CD4-positive, CD25-positive, alpha-beta regulatory T cell (primary cell): ENCODE results near the gene NCKAP5. TPM values are rescaled to one million over a fixed set of nuclear protein-coding genes. Genes with fewer than 3 reads are reported as not detected.

ENCODE experiments used
- ATAC-seq, 2 donors: fragments of 150-1000 bp; cut with Tn5 transposase; one replicate each; pipeline ENCODE4 v1.10.0; 2021; ENCODE audit warnings: low read depth in 2 of 2, moderate number of reproducible peaks in 2 of 2, moderate library complexity in 1 of 2
- DNase-seq, 3 donors: peaks; one replicate each; pipeline versions ENCODE4 v3.0.0 to v3.0.0-alpha.2; 2012 to 2022; ENCODE audit warnings: mixed read lengths in 1 of 3
- H3K27ac ChIP-seq: one replicate; pipeline ENCODE4 v1.7.0; 2013; ENCODE audit warnings: mild to moderate bottlenecking, low read length; ENCODE audit not compliant: insufficient read depth, poor library complexity, severe bottlenecking
- H3K27me3 ChIP-seq: one replicate; pipeline ENCODE4 v1.7.0; 2013; ENCODE audit warnings: low read length; ENCODE audit not compliant: control insufficient read depth, insufficient read depth
- H3K36me3 ChIP-seq: one replicate; pipeline ENCODE4 v1.7.0; 2013; ENCODE audit warnings: mild to moderate bottlenecking, low read length, moderate library complexity; ENCODE audit not compliant: control insufficient read depth, insufficient read depth
- H3K4me1 ChIP-seq: 2 replicates; pipeline ENCODE4 v1.7.0; 2013; ENCODE audit warnings: mild to moderate bottlenecking, low read length; ENCODE audit not compliant: insufficient read depth, control insufficient read depth, poor library complexity, severe bottlenecking
- H3K4me3 ChIP-seq: one replicate; pipeline ENCODE4 v1.7.0; 2013; ENCODE audit warnings: low read depth, mild to moderate bottlenecking, low read length, moderate library complexity
- H3K9me3 ChIP-seq, 2 experiments: 1 replicate in 1 of 2; 2 replicates in 1 of 2; pipeline ENCODE4 v1.7.0; 2013; ENCODE audit warnings: low read length in 2 of 2, mild to moderate bottlenecking in 1 of 2, moderate library complexity in 1 of 2; ENCODE audit not compliant: control insufficient read depth in 2 of 2
- H3K27ac Mint-ChIP-seq, 3 donors: one replicate each; pipeline ENCODE4 v1.8.0; 2020 to 2022; ENCODE audit warnings: mild to moderate bottlenecking in 3 of 3, mixed read lengths in 3 of 3, moderate library complexity in 2 of 3
- H3K27me3 Mint-ChIP-seq: one replicate; pipeline ENCODE4 v1.8.0; 2022; ENCODE audit warnings: mild to moderate bottlenecking, mixed read lengths
- H3K36me3 Mint-ChIP-seq: one replicate; pipeline ENCODE4 v1.8.0; 2020; ENCODE audit warnings: mixed read lengths
- H3K4me1 Mint-ChIP-seq, 4 donors: one replicate each; pipeline ENCODE4 v1.8.0; 2020 to 2022; ENCODE audit warnings: mixed read lengths in 4 of 4, mild to moderate bottlenecking in 1 of 4
- H3K4me3 Mint-ChIP-seq, 4 donors: one replicate each; pipeline ENCODE4 v1.8.0; 2020 to 2022; ENCODE audit warnings: mild to moderate bottlenecking in 4 of 4, mixed read lengths in 4 of 4, moderate library complexity in 3 of 4
- H3K9me3 Mint-ChIP-seq, 7 donors: one replicate each; pipeline ENCODE4 v1.8.0; 2020 to 2022; ENCODE audit warnings: mixed read lengths in 7 of 7, mild to moderate bottlenecking in 3 of 7, moderate library complexity in 2 of 7
- polyA plus RNA-seq, 4 donors: library from polyadenylated mRNA; unstranded; fragments of 300-500 nt; fragmentation: Illumina TruSeq; gene quantifications; one replicate each; pipeline ENCODE4 v1.2.3, GENCODE V29; 2021
- total RNA-seq: library from RNA; stranded (reverse); gene quantifications from one replicate; pipeline ENCODE4 v1.2.3, GENCODE V29; 2022

NCKAP5 gene
- total and polyA plus RNA-seq, 5 donors from 2014 or later = not detected

- Histone ChIP-seq H3K9me3 (peaks cover 0 to 6% of the 10 kb centered on the region in 2 experiments), H3K4me1 (no peaks in the 10 kb centered on the region), H3K27ac (no peak overlapping the region), H3K4me3 (no peak overlapping the region), H3K27me3 (no peaks in the 10 kb centered on the region), H3K36me3 (no peaks in the 10 kb centered on the region)
- ATAC-seq (no peak), DNase-seq (no peak)
- no peaks in the 10 kb centered on the region for H3K36me3 Mint-ChIP-seq
- no peak overlapping the region for H3K4me3 Mint-ChIP-seq
- peaks cover 0 to 21% (median 6%) of the 10 kb centered on the region in 7 donors for H3K9me3 Mint-ChIP-seq
- H3K27ac Mint-ChIP-seq = no peak overlapping the region
- no peaks in the 10 kb centered on the region for H3K27me3 Mint-ChIP-seq
- H3K4me1 Mint-ChIP-seq = no peaks in the 10 kb centered on the region
Measured at GRCh38 chr2:133192028-133192427, 376.2 kb downstream of the NCKAP5 start.

GRCh38 chr2:133177196-133177595, 391.1 kb downstream of the NCKAP5 start:
- H3K36me3 ChIP-seq = no peaks in the 10 kb centered on the region
- H3K27me3 ChIP-seq = no peaks in the 10 kb centered on the region
- no peaks in the 10 kb centered on the region for H3K4me1 ChIP-seq
- Mint-ChIP-seq H3K4me3 (no peak overlapping the region), H3K27me3 (no peaks in the 10 kb centered on the region), H3K36me3 (no peaks in the 10 kb centered on the region), H3K27ac (no peak overlapping the region), H3K4me1 (no peaks in the 10 kb centered on the region), H3K9me3 (peaks cover 0 to 11% (median 1%) of the 10 kb centered on the region in 7 donors)
- H3K4me3 ChIP-seq = no peak overlapping the region
- no peak for DNase-seq
- H3K9me3 ChIP-seq = no peaks in the 10 kb centered on the region
- ATAC-seq = no peak
- H3K27ac ChIP-seq = no peak overlapping the region

GRCh38 chr2:133175926-133176325, 392.3 kb downstream of the NCKAP5 start:
- no peak overlapping the region for H3K27ac ChIP-seq
- no peaks in the 10 kb centered on the region for H3K4me1 ChIP-seq
- no peak overlapping the region for H3K27ac Mint-ChIP-seq
- no peaks in the 10 kb centered on the region for H3K27me3 Mint-ChIP-seq
- H3K4me1 Mint-ChIP-seq = no peaks in the 10 kb centered on the region
- H3K36me3 Mint-ChIP-seq = no peaks in the 10 kb centered on the region
- peaks cover 0 to 6% (median 0%) of the 10 kb centered on the region in 7 donors for H3K9me3 Mint-ChIP-seq
- no peaks in the 10 kb centered on the region for H3K27me3 ChIP-seq
- no peaks in the 10 kb centered on the region for H3K9me3 ChIP-seq
- no peak for DNase-seq
- no peaks in the 10 kb centered on the region for H3K36me3 ChIP-seq
- no peak for ATAC-seq
- no peak overlapping the region for H3K4me3 ChIP-seq
- no peak overlapping the region for H3K4me3 Mint-ChIP-seq

GRCh38 chr2:133173224-133173623, 395.0 kb downstream of the NCKAP5 start:
- ATAC-seq = no peak
- H3K4me3 ChIP-seq = no peak overlapping the region
- no peaks in the 10 kb centered on the region for H3K4me1 Mint-ChIP-seq
- H3K27ac ChIP-seq = no peak overlapping the region
- H3K27me3 Mint-ChIP-seq = no peaks in the 10 kb centered on the region
- H3K9me3 ChIP-seq = no peaks in the 10 kb centered on the region
- no peak overlapping the region for H3K27ac Mint-ChIP-seq
- peaks cover 0 to 2% (median 0%) of the 10 kb centered on the region in 7 donors for H3K9me3 Mint-ChIP-seq
- DNase-seq = no peak
- H3K4me3 Mint-ChIP-seq = no peak overlapping the region
- H3K27me3 ChIP-seq = no peaks in the 10 kb centered on the region
- no peaks in the 10 kb centered on the region for H3K4me1 ChIP-seq
- no peaks in the 10 kb centered on the region for H3K36me3 ChIP-seq
- no peaks in the 10 kb centered on the region for H3K36me3 Mint-ChIP-seq

- H3K36me3 ChIP-seq = no peaks in the 10 kb centered on the region
Measured at GRCh38 chr2:133171393-133172004, 396.8 kb downstream of the NCKAP5 start.

GRCh38 chr2:133169274-133169912, 398.9 kb downstream of the NCKAP5 start:
- no peaks in the 10 kb centered on the region for H3K9me3 ChIP-seq
- no peaks in the 10 kb centered on the region for H3K27me3 ChIP-seq
- H3K36me3 ChIP-seq = no peaks in the 10 kb centered on the region
- no peaks in the 10 kb centered on the region for H3K4me1 Mint-ChIP-seq
- ATAC-seq (no peak), DNase-seq (no peak)
- no peak overlapping the region for H3K4me3 Mint-ChIP-seq
- no peak overlapping the region for H3K27ac ChIP-seq
- H3K27me3 Mint-ChIP-seq = no peaks in the 10 kb centered on the region
- H3K36me3 Mint-ChIP-seq = no peaks in the 10 kb centered on the region
- H3K27ac Mint-ChIP-seq = no peak overlapping the region
- peaks cover 0 to 3% (median 0%) of the 10 kb centered on the region in 7 donors for H3K9me3 Mint-ChIP-seq
- no peaks in the 10 kb centered on the region for H3K4me1 ChIP-seq
- H3K4me3 ChIP-seq = no peak overlapping the region

More at GRCh38 chr2:133171393-133172004, 396.8 kb downstream of the NCKAP5 start:
- Mint-ChIP-seq H3K9me3 (peaks cover 0 to 3% (median 0%) of the 10 kb centered on the region in 7 donors), H3K27me3 (no peaks in the 10 kb centered on the region), H3K27ac (no peak overlapping the region), H3K36me3 (no peaks in the 10 kb centered on the region), H3K4me1 (no peaks in the 10 kb centered on the region), H3K4me3 (no peak overlapping the region)
- Histone ChIP-seq H3K27ac (no peak overlapping the region), H3K27me3 (no peaks in the 10 kb centered on the region), H3K4me1 (no peaks in the 10 kb centered on the region), H3K4me3 (no peak overlapping the region), H3K9me3 (no peaks in the 10 kb centered on the region)
- ATAC-seq = no peak
- peak in 1 of 3 donors; percentile 21 for DNase-seq

GRCh38 chr2:133167990-133168389, 400.3 kb downstream of the NCKAP5 start:
- peaks cover 0 to 3% (median 0%) of the 10 kb centered on the region in 7 donors for H3K9me3 Mint-ChIP-seq
- no peaks in the 10 kb centered on the region for H3K4me1 ChIP-seq
- ATAC-seq = no peak

GRCh38 chr2:133167223-133167622, 401.0 kb downstream of the NCKAP5 start:
- Histone ChIP-seq H3K36me3 (no peaks in the 10 kb centered on the region), H3K27me3 (no peaks in the 10 kb centered on the region), H3K4me3 (no peak overlapping the region), H3K27ac (no peak overlapping the region), H3K4me1 (no peaks in the 10 kb centered on the region), H3K9me3 (no peaks in the 10 kb centered on the region)
- ATAC-seq (no peak), DNase-seq (no peak)
- no peaks in the 10 kb centered on the region for H3K27me3 Mint-ChIP-seq
- H3K27ac Mint-ChIP-seq = no peak overlapping the region
- H3K4me3 Mint-ChIP-seq = no peak overlapping the region
- no peaks in the 10 kb centered on the region for H3K4me1 Mint-ChIP-seq
- no peaks in the 10 kb centered on the region for H3K36me3 Mint-ChIP-seq
- peaks cover 0 to 3% (median 0%) of the 10 kb centered on the region in 7 donors for H3K9me3 Mint-ChIP-seq

More at GRCh38 chr2:133167990-133168389, 400.3 kb downstream of the NCKAP5 start:
- Histone ChIP-seq H3K27me3 (no peaks in the 10 kb centered on the region), H3K4me3 (no peak overlapping the region), H3K9me3 (no peaks in the 10 kb centered on the region), H3K27ac (no peak overlapping the region), H3K36me3 (no peaks in the 10 kb centered on the region)
- H3K27me3 Mint-ChIP-seq = no peaks in the 10 kb centered on the region
- no peak overlapping the region for H3K4me3 Mint-ChIP-seq
- no peak for DNase-seq
- no peaks in the 10 kb centered on the region for H3K4me1 Mint-ChIP-seq
- H3K27ac Mint-ChIP-seq = no peak overlapping the region
- no peaks in the 10 kb centered on the region for H3K36me3 Mint-ChIP-seq
